ENCODE results near the gene RAD54L2. TPM values are rescaled to one million over a fixed set of nuclear protein-coding genes. Genes with fewer than 3 reads are reported as not detected.

RAD54L2 gene
- total and polyA plus RNA-seq, 9 of the 15 experiments (the other 6 are each of a cell fraction or from before 2014, with no cell fraction given) = 1.3 to 12.2 (median 5.4) TPM

GRCh38 chr3:51538459-51539290 lies at the start of gene RAD54L2 (continued):
- TF ChIP-seq, protein P1, sequence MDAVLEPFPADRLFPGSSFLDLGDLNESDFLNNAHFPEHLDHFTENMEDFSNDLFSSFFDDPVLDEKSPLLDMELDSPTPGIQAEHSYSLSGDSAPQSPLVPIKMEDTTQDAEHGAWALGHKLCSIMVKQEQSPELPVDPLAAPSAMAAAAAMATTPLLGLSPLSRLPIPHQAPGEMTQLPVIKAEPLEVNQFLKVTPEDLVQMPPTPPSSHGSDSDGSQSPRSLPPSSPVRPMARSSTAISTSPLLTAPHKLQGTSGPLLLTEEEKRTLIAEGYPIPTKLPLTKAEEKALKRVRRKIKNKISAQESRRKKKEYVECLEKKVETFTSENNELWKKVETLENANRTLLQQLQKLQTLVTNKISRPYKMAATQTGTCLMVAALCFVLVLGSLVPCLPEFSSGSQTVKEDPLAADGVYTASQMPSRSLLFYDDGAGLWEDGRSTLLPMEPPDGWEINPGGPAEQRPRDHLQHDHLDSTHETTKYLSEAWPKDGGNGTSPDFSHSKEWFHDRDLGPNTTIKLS (IDR thresholded peaks at IDR 0.05; ENCODE audit: borderline replicate concordance, low read depth) = 0 out of 2 replicates have a peak, but pooled peaks have one; percentile 41
- TF ChIP-seq, protein P2, sequence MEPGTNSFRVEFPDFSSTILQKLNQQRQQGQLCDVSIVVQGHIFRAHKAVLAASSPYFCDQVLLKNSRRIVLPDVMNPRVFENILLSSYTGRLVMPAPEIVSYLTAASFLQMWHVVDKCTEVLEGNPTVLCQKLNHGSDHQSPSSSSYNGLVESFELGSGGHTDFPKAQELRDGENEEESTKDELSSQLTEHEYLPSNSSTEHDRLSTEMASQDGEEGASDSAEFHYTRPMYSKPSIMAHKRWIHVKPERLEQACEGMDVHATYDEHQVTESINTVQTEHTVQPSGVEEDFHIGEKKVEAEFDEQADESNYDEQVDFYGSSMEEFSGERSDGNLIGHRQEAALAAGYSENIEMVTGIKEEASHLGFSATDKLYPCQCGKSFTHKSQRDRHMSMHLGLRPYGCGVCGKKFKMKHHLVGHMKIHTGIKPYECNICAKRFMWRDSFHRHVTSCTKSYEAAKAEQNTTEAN (CRISPR knock-in tag; IDR thresholded peaks at IDR 0.05) = peak; percentile 9; the same call in 1 of the 2 replicates
- TF ChIP-seq FOXP1 (CRISPR knock-in tag; IDR thresholded peaks at IDR 0.05) (peak; percentile 82; the same call in 1 of the 2 replicates), ZNF407 (IDR thresholded peaks at IDR 0.05; ENCODE audit: low read depth) (no peak), EHMT2 (IDR thresholded peaks at IDR 0.05) (no peak), FOXA1 (IDR thresholded peaks at IDR 0.05; ENCODE audit: borderline replicate concordance) (no peak)
- TF ChIP-seq, protein P3, sequence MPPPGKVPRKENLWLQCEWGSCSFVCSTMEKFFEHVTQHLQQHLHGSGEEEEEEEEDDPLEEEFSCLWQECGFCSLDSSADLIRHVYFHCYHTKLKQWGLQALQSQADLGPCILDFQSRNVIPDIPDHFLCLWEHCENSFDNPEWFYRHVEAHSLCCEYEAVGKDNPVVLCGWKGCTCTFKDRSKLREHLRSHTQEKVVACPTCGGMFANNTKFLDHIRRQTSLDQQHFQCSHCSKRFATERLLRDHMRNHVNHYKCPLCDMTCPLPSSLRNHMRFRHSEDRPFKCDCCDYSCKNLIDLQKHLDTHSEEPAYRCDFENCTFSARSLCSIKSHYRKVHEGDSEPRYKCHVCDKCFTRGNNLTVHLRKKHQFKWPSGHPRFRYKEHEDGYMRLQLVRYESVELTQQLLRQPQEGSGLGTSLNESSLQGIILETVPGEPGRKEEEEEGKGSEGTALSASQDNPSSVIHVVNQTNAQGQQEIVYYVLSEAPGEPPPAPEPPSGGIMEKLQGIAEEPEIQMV (tag; conservative IDR thresholded peaks at IDR 0.05; ENCODE audit: low read depth) = no peak
- TF ChIP-seq, protein P4, sequence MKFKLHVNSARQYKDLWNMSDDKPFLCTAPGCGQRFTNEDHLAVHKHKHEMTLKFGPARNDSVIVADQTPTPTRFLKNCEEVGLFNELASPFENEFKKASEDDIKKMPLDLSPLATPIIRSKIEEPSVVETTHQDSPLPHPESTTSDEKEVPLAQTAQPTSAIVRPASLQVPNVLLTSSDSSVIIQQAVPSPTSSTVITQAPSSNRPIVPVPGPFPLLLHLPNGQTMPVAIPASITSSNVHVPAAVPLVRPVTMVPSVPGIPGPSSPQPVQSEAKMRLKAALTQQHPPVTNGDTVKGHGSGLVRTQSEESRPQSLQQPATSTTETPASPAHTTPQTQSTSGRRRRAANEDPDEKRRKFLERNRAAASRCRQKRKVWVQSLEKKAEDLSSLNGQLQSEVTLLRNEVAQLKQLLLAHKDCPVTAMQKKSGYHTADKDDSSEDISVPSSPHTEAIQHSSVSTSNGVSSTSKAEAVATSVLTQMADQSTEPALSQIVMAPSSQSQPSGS (CRISPR knock-in tag; IDR thresholded peaks at IDR 0.05) = no peak
- TF ChIP-seq, protein P5, sequence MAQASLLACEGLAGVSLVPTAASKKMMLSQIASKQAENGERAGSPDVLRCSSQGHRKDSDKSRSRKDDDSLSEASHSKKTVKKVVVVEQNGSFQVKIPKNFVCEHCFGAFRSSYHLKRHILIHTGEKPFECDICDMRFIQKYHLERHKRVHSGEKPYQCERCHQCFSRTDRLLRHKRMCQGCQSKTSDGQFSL (CRISPR knock-in tag; IDR thresholded peaks at IDR 0.05) = no peak
- TF ChIP-seq, protein P5 (tag; IDR thresholded peaks at IDR 0.05) = no peak

Data from K562 (cell line).